Karpas-422 (cell line): Measurements from ENCODE around the gene UNC5C. TPM values are rescaled to one million over a fixed set of nuclear protein-coding genes. Genes with fewer than 3 reads are reported as not detected.

ENCODE experiments used
- DNase-seq: peaks from one replicate; pipeline ENCODE4 v3.0.0-alpha.2; 2015
- H2AFZ ChIP-seq: fragments of 200-600 bp; sonication (generic); 2 replicates; pipeline ENCODE4 v1.6.1; 2014; ENCODE audit warnings: antibody characterized with exemption, low read length, mixed read lengths
- H3K27ac ChIP-seq: fragments of 200-600 bp; sonication (generic); 2 replicates; pipeline ENCODE4 v1.5.1; 2014; ENCODE audit warnings: mild to moderate bottlenecking, low read length, moderate library complexity
- H3K27me3 ChIP-seq: fragments of 200-600 bp; sonication (generic); 2 replicates; pipeline ENCODE4 v1.6.1; 2014; ENCODE audit warnings: low read length, mixed read lengths
- H3K36me3 ChIP-seq: fragments of 200-600 bp; sonication (generic); 2 replicates; pipeline ENCODE4 v1.6.1; 2014; ENCODE audit warnings: low read length, mixed read lengths; ENCODE audit not compliant: insufficient read depth
- H3K4me1 ChIP-seq: fragments of 200-600 bp; sonication (generic); 2 replicates; pipeline ENCODE4 v1.6.1; 2014; ENCODE audit warnings: mild to moderate bottlenecking, low read length, mixed read lengths
- H3K4me2 ChIP-seq: fragments of 200-600 bp; sonication (generic); 2 replicates; pipeline ENCODE4 v1.6.1; 2014; ENCODE audit warnings: low read length, low read depth, mild to moderate bottlenecking; ENCODE audit not compliant: poor library complexity, severe bottlenecking
- H3K4me3 ChIP-seq: fragments of 200-600 bp; sonication (generic); 2 replicates; pipeline ENCODE4 v1.5.1; 2014; ENCODE audit warnings: mild to moderate bottlenecking, antibody characterized with exemption, low read length, mixed read lengths
- H3K79me2 ChIP-seq: fragments of 200-600 bp; sonication (generic); 2 replicates; pipeline ENCODE4 v1.6.1; 2014; ENCODE audit warnings: mild to moderate bottlenecking, low read length, mixed read lengths
- H3K9ac ChIP-seq: fragments of 200-600 bp; sonication (generic); 2 replicates; pipeline ENCODE4 v1.6.0; 2014; ENCODE audit warnings: low read length
- H3K9me2 ChIP-seq: fragments of 200-600 bp; sonication (generic), shearing (Covaris generic); replicated peaks from 2 replicates; pipeline ENCODE4 v1.6.0; 2014; ENCODE audit warnings: mild to moderate bottlenecking, low read length, moderate library complexity; ENCODE audit not compliant: insufficient read depth
- H3K9me3 ChIP-seq: fragments of 300-700, 200-600 bp; sonication (generic); 2 replicates; pipeline ENCODE4 v1.6.1; 2014; ENCODE audit warnings: low read length, mixed read lengths
- H4K20me1 ChIP-seq: fragments of 200-600 bp; sonication (generic); 2 replicates; pipeline ENCODE4 v1.6.1; 2014; ENCODE audit warnings: mild to moderate bottlenecking, antibody characterized with exemption, low read length, low read depth; ENCODE audit not compliant: insufficient read depth
- total RNA-seq: library from RNA; depleted of rRNA; stranded (reverse); fragments of >200 nt; shearing (Covaris generic); gene quantifications from 2 replicates; pipeline ENCODE4 v1.2.3, GENCODE V29; 2014; ENCODE audit warnings: low replicate concordance

The UNC5C gene
- total RNA-seq, 1 experiment from 2014 or later: not detected

GRCh38 chr4:95500361-95500760, 48.4 kb downstream of the UNC5C start:
- peaks cover 3% of the 10 kb centered on the region; the same call in 1 of the 2 replicates for H3K9me3 ChIP-seq
- no peaks in the 10 kb centered on the region for H3K27me3 ChIP-seq
- H3K9me2 ChIP-seq: 0 out of 2 replicates have a peak, but pooled peaks cover 3% of the 10 kb centered on the region
- no peak overlapping the region for H3K4me3 ChIP-seq
- no peak overlapping the region for H3K9ac ChIP-seq
- H3K4me1 ChIP-seq: no peaks in the 10 kb centered on the region
- no peak overlapping the region for H2AFZ ChIP-seq
- no peaks in the 10 kb centered on the region for H3K36me3 ChIP-seq
- DNase-seq: no peak
- H4K20me1 ChIP-seq: no peaks in the 10 kb centered on the region
- H3K79me2 ChIP-seq: no peaks in the 10 kb centered on the region
- H3K27ac ChIP-seq: no peak overlapping the region
- no peak overlapping the region for H3K4me2 ChIP-seq

GRCh38 chr4:95499291-95499696, 49.5 kb downstream of the UNC5C start:
- Histone ChIP-seq H3K4me2 (no peak overlapping the region), H3K27ac (no peak overlapping the region), H3K27me3 (no peaks in the 10 kb centered on the region), H3K4me1 (no peaks in the 10 kb centered on the region), H2AFZ (no peak overlapping the region), H3K4me3 (no peak overlapping the region), H3K9ac (no peak overlapping the region), H3K79me2 (no peaks in the 10 kb centered on the region), H3K9me2 (0 out of 2 replicates have a peak, but pooled peaks cover 3% of the 10 kb centered on the region), H3K9me3 (peaks cover 3% of the 10 kb centered on the region; the same call in 1 of the 2 replicates), H4K20me1 (no peaks in the 10 kb centered on the region), H3K36me3 (no peaks in the 10 kb centered on the region)
- DNase-seq: no peak

- Histone ChIP-seq H3K4me2 (no peak overlapping the region), H2AFZ (no peak overlapping the region), H4K20me1 (no peaks in the 10 kb centered on the region), H3K9ac (no peak overlapping the region), H3K27me3 (no peaks in the 10 kb centered on the region), H3K4me3 (no peak overlapping the region), H3K27ac (no peak overlapping the region), H3K9me3 (peaks cover 3% of the 10 kb centered on the region; the same call in 1 of the 2 replicates), H3K79me2 (no peaks in the 10 kb centered on the region), H3K36me3 (no peaks in the 10 kb centered on the region), H3K9me2 (no peaks in the 10 kb centered on the region), H3K4me1 (no peaks in the 10 kb centered on the region)
- no peak for DNase-seq
Observed at GRCh38 chr4:95494186-95494585, 54.6 kb downstream of the UNC5C start.

- Histone ChIP-seq H4K20me1 (no peaks in the 10 kb centered on the region), H3K27ac (no peak overlapping the region), H3K9me3 (peaks cover 2% of the 10 kb centered on the region), H3K4me2 (no peak overlapping the region), H3K36me3 (no peaks in the 10 kb centered on the region), H2AFZ (no peak overlapping the region), H3K9ac (no peak overlapping the region), H3K4me1 (no peaks in the 10 kb centered on the region), H3K27me3 (no peaks in the 10 kb centered on the region), H3K79me2 (no peaks in the 10 kb centered on the region), H3K4me3 (no peak overlapping the region), H3K9me2 (no peaks in the 10 kb centered on the region)
- DNase-seq: no peak
Observed at GRCh38 chr4:95478679-95479078, 70.1 kb downstream of the UNC5C start.

GRCh38 chr4:95476121-95476520, 72.7 kb downstream of the UNC5C start:
- Histone ChIP-seq H3K4me3 (no peak overlapping the region), H3K27ac (no peak overlapping the region), H3K36me3 (no peaks in the 10 kb centered on the region), H3K9ac (no peak overlapping the region), H3K4me1 (no peaks in the 10 kb centered on the region), H2AFZ (no peak overlapping the region), H3K79me2 (no peaks in the 10 kb centered on the region), H3K9me3 (no peaks in the 10 kb centered on the region; the same call in none of the 2 replicates), H3K27me3 (no peaks in the 10 kb centered on the region), H4K20me1 (no peaks in the 10 kb centered on the region), H3K9me2 (no peaks in the 10 kb centered on the region), H3K4me2 (no peak overlapping the region)
- no peak for DNase-seq

GRCh38 chr4:95472534-95472933, 76.2 kb downstream of the UNC5C start:
- H3K9ac ChIP-seq: no peak overlapping the region
- no peaks in the 10 kb centered on the region for H3K79me2 ChIP-seq
- no peak for DNase-seq
- no peaks in the 10 kb centered on the region; the same call in 1 of the 2 replicates for H3K9me3 ChIP-seq
- H4K20me1 ChIP-seq: no peaks in the 10 kb centered on the region
- H3K4me1 ChIP-seq: no peaks in the 10 kb centered on the region
- no peaks in the 10 kb centered on the region for H3K9me2 ChIP-seq
- H3K4me3 ChIP-seq: no peak overlapping the region
- H3K27me3 ChIP-seq: no peaks in the 10 kb centered on the region
- H3K36me3 ChIP-seq: no peaks in the 10 kb centered on the region
- H2AFZ ChIP-seq: no peak overlapping the region
- H3K4me2 ChIP-seq: no peak overlapping the region
- no peak overlapping the region for H3K27ac ChIP-seq

- H3K27ac ChIP-seq: no peak overlapping the region
- no peaks in the 10 kb centered on the region for H4K20me1 ChIP-seq
- H3K27me3 ChIP-seq: no peaks in the 10 kb centered on the region
- no peak overlapping the region for H3K4me2 ChIP-seq
- no peak overlapping the region for H2AFZ ChIP-seq
- H3K4me3 ChIP-seq: no peak overlapping the region
- no peak for DNase-seq
- no peak overlapping the region for H3K9ac ChIP-seq
- no peaks in the 10 kb centered on the region; the same call in 1 of the 2 replicates for H3K9me3 ChIP-seq
- H3K36me3 ChIP-seq: no peaks in the 10 kb centered on the region
- H3K79me2 ChIP-seq: no peaks in the 10 kb centered on the region
- no peaks in the 10 kb centered on the region for H3K9me2 ChIP-seq
- no peaks in the 10 kb centered on the region for H3K4me1 ChIP-seq
Observed at GRCh38 chr4:95470622-95471021, 78.2 kb downstream of the UNC5C start.

- Histone ChIP-seq H3K27ac (no peak overlapping the region), H3K9ac (no peak overlapping the region), H2AFZ (no peak overlapping the region), H3K4me1 (no peaks in the 10 kb centered on the region), H3K4me3 (no peak overlapping the region), H3K79me2 (no peaks in the 10 kb centered on the region), H3K27me3 (no peaks in the 10 kb centered on the region), H4K20me1 (no peaks in the 10 kb centered on the region), H3K36me3 (no peaks in the 10 kb centered on the region), H3K4me2 (no peak overlapping the region), H3K9me2 (no peaks in the 10 kb centered on the region), H3K9me3 (no peaks in the 10 kb centered on the region; the same call in 1 of the 2 replicates)
- no peak for DNase-seq
Observed at GRCh38 chr4:95469617-95470016, 79.2 kb downstream of the UNC5C start.

GRCh38 chr4:95466791-95467190, 82.0 kb downstream of the UNC5C start:
- Histone ChIP-seq H3K9ac (no peak overlapping the region), H3K36me3 (no peaks in the 10 kb centered on the region), H3K9me3 (no peaks in the 10 kb centered on the region), H3K4me1 (no peaks in the 10 kb centered on the region), H3K27ac (no peak overlapping the region), H3K9me2 (no peaks in the 10 kb centered on the region), H3K4me2 (no peak overlapping the region), H4K20me1 (no peaks in the 10 kb centered on the region), H3K27me3 (no peaks in the 10 kb centered on the region), H3K4me3 (no peak overlapping the region), H2AFZ (no peak overlapping the region), H3K79me2 (no peaks in the 10 kb centered on the region)
- DNase-seq: no peak
